Measurements from ENCODE around the gene CHD2. TPM values are rescaled to one million over a fixed set of nuclear protein-coding genes. Genes with fewer than 3 reads are reported as not detected.

Gene CHD2
- total RNA-seq, 1 experiment from 2014 or later: 120 TPM

- Histone ChIP-seq H3K4me2 (no peak overlapping the region), H3K4me1 (replicated peaks; ENCODE audit: insufficient read depth) (no peaks in the 10 kb centered on the region), H2AFZ (no peak overlapping the region), H3K9me3 (ENCODE audit: insufficient read depth, low read depth) (no peaks in the 10 kb centered on the region), H3K27ac (peak overlapping the region; percentile 39), H3F3A (ENCODE audit: insufficient read depth, low read depth) (peaks cover 38% of the 10 kb centered on the region), H3K9me2 (ENCODE audit: insufficient read depth) (no peaks in the 10 kb centered on the region), H3K79me2 (ENCODE audit: low read depth) (no peaks in the 10 kb centered on the region), H3K36me3 (ENCODE audit: low read depth) (peaks cover 14% of the 10 kb centered on the region; the same call in 1 of the 2 replicates), H4K20me1 (ENCODE audit: insufficient read depth) (peaks cover 20% of the 10 kb centered on the region), H3K27me3 (ENCODE audit: insufficient read depth, low read depth) (no peaks in the 10 kb centered on the region), H3K4me3 (no peak overlapping the region)
- DNase-seq: no peak
- TF ChIP-seq, protein P1, sequence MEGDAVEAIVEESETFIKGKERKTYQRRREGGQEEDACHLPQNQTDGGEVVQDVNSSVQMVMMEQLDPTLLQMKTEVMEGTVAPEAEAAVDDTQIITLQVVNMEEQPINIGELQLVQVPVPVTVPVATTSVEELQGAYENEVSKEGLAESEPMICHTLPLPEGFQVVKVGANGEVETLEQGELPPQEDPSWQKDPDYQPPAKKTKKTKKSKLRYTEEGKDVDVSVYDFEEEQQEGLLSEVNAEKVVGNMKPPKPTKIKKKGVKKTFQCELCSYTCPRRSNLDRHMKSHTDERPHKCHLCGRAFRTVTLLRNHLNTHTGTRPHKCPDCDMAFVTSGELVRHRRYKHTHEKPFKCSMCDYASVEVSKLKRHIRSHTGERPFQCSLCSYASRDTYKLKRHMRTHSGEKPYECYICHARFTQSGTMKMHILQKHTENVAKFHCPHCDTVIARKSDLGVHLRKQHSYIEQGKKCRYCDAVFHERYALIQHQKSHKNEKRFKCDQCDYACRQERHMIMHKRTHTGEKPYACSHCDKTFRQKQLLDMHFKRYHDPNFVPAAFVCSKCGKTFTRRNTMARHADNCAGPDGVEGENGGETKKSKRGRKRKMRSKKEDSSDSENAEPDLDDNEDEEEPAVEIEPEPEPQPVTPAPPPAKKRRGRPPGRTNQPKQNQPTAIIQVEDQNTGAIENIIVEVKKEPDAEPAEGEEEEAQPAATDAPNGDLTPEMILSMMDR (conservative IDR thresholded peaks at IDR 0.05): no peak
- no peak for TF ChIP-seq EZH2 (IDR thresholded peaks at IDR 0.05; ENCODE audit: low read depth)
- intact Hi-C loops (cut with micrococcal nuclease; ENCODE audit: unreplicated experiment): no loop called here
- no TSS peak for BruUV-seq (replicated peaks)
- ChIA-PET POLR2A (ENCODE audit: unreplicated experiment) (interaction anchor here (0.6 kb wide), 1 partner anchor 61 kb away, joined by 5 read pairs; no protein-coding TSS in a partner anchor), CTCF (interaction anchor here (0.5 to 2.6 kb wide), 3 partner anchors 296 to 1091 kb away, joined by 3 to 25 read pairs (median 6); no protein-coding TSS in a partner anchor)
These were observed 128.6 kb downstream of the CHD2 start for GRCh38 chr15:93028632-93029213.

- DNase-seq: no peak
- Histone ChIP-seq H3K79me2 (ENCODE audit: low read depth) (no peaks in the 10 kb centered on the region), H3K36me3 (ENCODE audit: low read depth) (peaks cover 10% of the 10 kb centered on the region; the same call in 1 of the 2 replicates), H4K20me1 (ENCODE audit: insufficient read depth) (peaks cover 16% of the 10 kb centered on the region), H3K9me3 (ENCODE audit: insufficient read depth, low read depth) (no peaks in the 10 kb centered on the region), H3F3A (ENCODE audit: insufficient read depth, low read depth) (peaks cover 38% of the 10 kb centered on the region), H3K4me3 (no peak overlapping the region), H3K27me3 (ENCODE audit: insufficient read depth, low read depth) (no peaks in the 10 kb centered on the region), H3K9me2 (ENCODE audit: insufficient read depth) (no peaks in the 10 kb centered on the region), H2AFZ (no peak overlapping the region), H3K4me1 (replicated peaks; ENCODE audit: insufficient read depth) (no peaks in the 10 kb centered on the region), H3K4me2 (no peak overlapping the region), H3K27ac (peak overlapping the region; percentile 39)
- TF ChIP-seq, protein P1 (conservative IDR thresholded peaks at IDR 0.05): no peak
- no peak for TF ChIP-seq EZH2 (IDR thresholded peaks at IDR 0.05; ENCODE audit: low read depth)
- ChIA-PET POLR2A (ENCODE audit: unreplicated experiment) (interaction anchor here (0.6 kb wide), 3 partner anchors 12 to 122 kb away, joined by 5 to 12 read pairs (median 6); no protein-coding TSS in a partner anchor), CTCF (interaction anchor here (0.7 to 2.6 kb wide), 4 partner anchors 232 to 1090 kb away, joined by 3 to 25 read pairs (median 4); no protein-coding TSS in a partner anchor)
- intact Hi-C loops (cut with micrococcal nuclease; ENCODE audit: unreplicated experiment): no loop called here
- no TSS peak for BruUV-seq (replicated peaks)
These were observed 129.2 kb downstream of the CHD2 start for GRCh38 chr15:93029214-93029835.

DNA sequence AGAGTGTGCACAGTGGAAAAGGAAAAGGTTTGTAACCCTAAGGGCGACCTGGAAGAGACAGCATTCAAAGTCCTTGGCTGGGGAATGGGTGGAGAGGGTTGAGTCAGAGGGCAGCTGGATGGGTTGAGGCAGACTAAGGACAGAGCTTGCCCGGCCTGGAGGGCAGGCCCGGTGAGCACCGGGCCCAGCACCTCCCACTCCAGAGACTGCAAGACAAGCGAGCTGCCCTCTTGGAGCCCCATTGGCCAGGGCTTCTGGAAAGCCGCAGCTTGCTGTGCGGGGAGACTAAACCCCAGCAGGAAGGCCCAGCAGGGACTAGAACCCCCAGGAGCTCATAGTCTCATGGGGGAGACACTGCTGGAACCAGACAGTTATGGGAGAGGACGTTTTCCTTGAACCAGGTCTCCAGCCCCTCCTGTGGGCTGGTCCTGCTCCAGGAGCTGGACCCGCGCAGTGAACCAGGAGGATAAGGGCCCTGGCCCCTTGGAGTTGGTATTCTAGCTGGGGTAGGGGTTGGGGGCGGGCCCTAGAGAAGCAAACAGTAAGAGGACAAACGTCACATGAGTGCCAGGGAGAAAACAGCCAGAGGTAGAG is 129.8 kb downstream of the CHD2 start:
- Histone ChIP-seq H3K9me3 (ENCODE audit: insufficient read depth, low read depth) (no peaks in the 10 kb centered on the region), H3K36me3 (ENCODE audit: low read depth) (0 out of 2 replicates have a peak, but pooled peaks cover 7% of the 10 kb centered on the region), H3K27ac (no peak overlapping the region), H3K9me2 (ENCODE audit: insufficient read depth) (no peaks in the 10 kb centered on the region), H4K20me1 (ENCODE audit: insufficient read depth) (peaks cover 16% of the 10 kb centered on the region), H3K4me1 (replicated peaks; ENCODE audit: insufficient read depth) (no peaks in the 10 kb centered on the region), H3K79me2 (ENCODE audit: low read depth) (no peaks in the 10 kb centered on the region), H3F3A (ENCODE audit: insufficient read depth, low read depth) (peaks cover 38% of the 10 kb centered on the region), H2AFZ (no peak overlapping the region), H3K4me3 (no peak overlapping the region), H3K4me2 (no peak overlapping the region), H3K27me3 (ENCODE audit: insufficient read depth, low read depth) (no peaks in the 10 kb centered on the region)
- DNase-seq: no peak
- intact Hi-C loops (cut with micrococcal nuclease; ENCODE audit: unreplicated experiment): loop anchor here (1.0 to 10.0 kb wide), 4 partner anchors 43 to 1292 kb away; no protein-coding TSS in a partner anchor
- CTCF ChIA-PET: interaction anchor here (0.6 to 2.6 kb wide), 5 partner anchors 42 to 1090 kb away, joined by 3 to 25 read pairs (median 4); no protein-coding TSS in a partner anchor
- POLR2A ChIA-PET (ENCODE audit: unreplicated experiment): interaction anchor here (0.6 kb wide), 2 partner anchors 13 to 123 kb away, joined by 6 to 12 read pairs; no protein-coding TSS in a partner anchor
- TF ChIP-seq, protein P1 (conservative IDR thresholded peaks at IDR 0.05): no peak
- no peak for TF ChIP-seq EZH2 (IDR thresholded peaks at IDR 0.05; ENCODE audit: low read depth)
- no TSS peak for BruUV-seq (replicated peaks)
